Fibroblast of mammary gland (primary cell): ENCODE data around the gene CLPTM1.
"Not testable (repeated sequence)": the region's sequence is repeated elsewhere in the genome, so short reads cannot be mapped to it uniquely, and the experiment has no call there.

ENCODE experiments used
- DNase-seq: peaks from one replicate; pipeline ENCODE4 v3.0.0-alpha.2; 2010; ENCODE audit warnings: low read depth
- H3K4me3 ChIP-seq: 2 replicates; pipeline ENCODE4 v1.5.1; 2011; ENCODE audit warnings: low read depth, mild to moderate bottlenecking, low read length, moderate library complexity; ENCODE audit not compliant: control insufficient read depth
- TF ChIP-seq, protein P1 (sequence below): conservative IDR thresholded peaks from 2 replicates; pipeline ENCODE4 v1.5.1; 2011; ENCODE audit warnings: low read depth, low read length, inconsistent platforms; ENCODE audit not compliant: control insufficient read depth, insufficient read depth

Gene CLPTM1

GRCh38 chr19:44912854-44913253, 42.3 kb upstream of the CLPTM1 start:
- H3K4me3 ChIP-seq, result no peak overlapping the region
- TF ChIP-seq, protein P1, sequence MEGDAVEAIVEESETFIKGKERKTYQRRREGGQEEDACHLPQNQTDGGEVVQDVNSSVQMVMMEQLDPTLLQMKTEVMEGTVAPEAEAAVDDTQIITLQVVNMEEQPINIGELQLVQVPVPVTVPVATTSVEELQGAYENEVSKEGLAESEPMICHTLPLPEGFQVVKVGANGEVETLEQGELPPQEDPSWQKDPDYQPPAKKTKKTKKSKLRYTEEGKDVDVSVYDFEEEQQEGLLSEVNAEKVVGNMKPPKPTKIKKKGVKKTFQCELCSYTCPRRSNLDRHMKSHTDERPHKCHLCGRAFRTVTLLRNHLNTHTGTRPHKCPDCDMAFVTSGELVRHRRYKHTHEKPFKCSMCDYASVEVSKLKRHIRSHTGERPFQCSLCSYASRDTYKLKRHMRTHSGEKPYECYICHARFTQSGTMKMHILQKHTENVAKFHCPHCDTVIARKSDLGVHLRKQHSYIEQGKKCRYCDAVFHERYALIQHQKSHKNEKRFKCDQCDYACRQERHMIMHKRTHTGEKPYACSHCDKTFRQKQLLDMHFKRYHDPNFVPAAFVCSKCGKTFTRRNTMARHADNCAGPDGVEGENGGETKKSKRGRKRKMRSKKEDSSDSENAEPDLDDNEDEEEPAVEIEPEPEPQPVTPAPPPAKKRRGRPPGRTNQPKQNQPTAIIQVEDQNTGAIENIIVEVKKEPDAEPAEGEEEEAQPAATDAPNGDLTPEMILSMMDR, result no peak
- DNase-seq, result no peak

DNA sequence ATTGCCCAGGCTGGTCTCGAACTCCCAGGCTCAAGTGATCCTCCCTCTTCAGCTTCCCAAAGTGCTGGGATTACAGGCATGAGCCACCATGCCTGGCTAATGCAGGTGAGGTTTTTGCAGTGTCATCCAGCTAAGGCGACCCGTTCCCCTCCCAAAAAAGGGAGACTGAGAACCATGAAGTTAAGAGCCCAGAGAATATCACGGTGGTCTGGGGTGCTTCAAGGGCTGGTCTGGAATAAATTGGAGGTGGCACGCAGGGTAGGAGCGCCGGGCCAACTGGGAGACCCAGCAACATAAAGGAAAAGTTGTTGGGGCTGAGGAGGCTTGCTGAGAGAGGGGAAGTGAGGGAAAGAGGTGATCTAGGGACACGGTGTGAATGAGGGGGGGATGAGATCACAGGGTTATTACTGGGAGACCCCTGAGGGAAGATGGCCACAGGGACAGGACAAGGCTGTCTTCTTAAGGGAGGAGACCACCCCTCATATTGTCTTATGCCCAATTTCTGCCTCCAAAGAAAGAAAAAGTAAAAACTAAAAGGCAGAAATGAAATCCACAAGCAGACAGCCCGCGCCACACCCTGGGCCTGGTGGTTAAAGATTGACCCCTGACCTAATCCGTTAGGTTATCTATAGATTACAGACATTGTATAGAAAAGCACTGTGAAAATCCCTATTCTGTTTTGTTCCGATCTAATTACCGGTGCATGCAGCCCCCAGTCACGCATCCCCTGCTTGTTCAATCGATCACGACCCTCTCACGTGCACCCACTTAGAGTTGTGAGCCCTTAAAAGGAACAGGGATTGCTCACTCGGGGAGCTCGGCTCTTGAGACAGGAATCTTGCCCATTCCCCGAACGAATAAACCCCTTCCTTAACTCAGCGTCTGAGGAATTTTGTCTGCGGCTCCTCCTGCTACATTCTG, 41.4 kb upstream of the CLPTM1 start:
- not testable (repeated sequence) for DNase-seq
- peak overlapping the region; percentile 58 for H3K4me3 ChIP-seq

- DNase-seq, result peak; percentile 83
- peak within 1 kb of the TSS; percentile 58 for H3K4me3 ChIP-seq
Measured at GRCh38 chr19:44914433-44915206, 40.6 kb upstream of the CLPTM1 start, which contains the start of gene APOC1. APOC1 (plus strand) TSS chr19:44914608; CDS start chr19:44914892, 284 bp downstream.

DNA sequence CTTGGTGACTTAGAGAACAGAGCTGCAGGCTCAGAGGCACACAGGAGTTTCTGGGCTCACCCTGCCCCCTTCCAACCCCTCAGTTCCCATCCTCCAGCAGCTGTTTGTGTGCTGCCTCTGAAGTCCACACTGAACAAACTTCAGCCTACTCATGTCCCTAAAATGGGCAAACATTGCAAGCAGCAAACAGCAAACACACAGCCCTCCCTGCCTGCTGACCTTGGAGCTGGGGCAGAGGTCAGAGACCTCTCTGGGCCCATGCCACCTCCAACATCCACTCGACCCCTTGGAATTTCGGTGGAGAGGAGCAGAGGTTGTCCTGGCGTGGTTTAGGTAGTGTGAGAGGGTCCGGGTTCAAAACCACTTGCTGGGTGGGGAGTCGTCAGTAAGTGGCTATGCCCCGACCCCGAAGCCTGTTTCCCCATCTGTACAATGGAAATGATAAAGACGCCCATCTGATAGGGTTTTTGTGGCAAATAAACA, 30.9 kb upstream of the CLPTM1 start:
- TF ChIP-seq, protein P1, result no peak
- no peak for DNase-seq
- H3K4me3 ChIP-seq, result no peak overlapping the region

- DNase-seq, result peak; percentile 84
- TF ChIP-seq, protein P1, result no peak
Measured at GRCh38 chr19:44925114-44925891, 29.9 kb upstream of the CLPTM1 start.

GRCh38 chr19:44926245-44927077, 28.7 kb upstream of the CLPTM1 start:
- peak overlapping the region; percentile 22 for H3K4me3 ChIP-seq
- DNase-seq, result not testable (repeated sequence)

More at GRCh38 chr19:44925114-44925891, 29.9 kb upstream of the CLPTM1 start:
- no peak overlapping the region for H3K4me3 ChIP-seq

DNA sequence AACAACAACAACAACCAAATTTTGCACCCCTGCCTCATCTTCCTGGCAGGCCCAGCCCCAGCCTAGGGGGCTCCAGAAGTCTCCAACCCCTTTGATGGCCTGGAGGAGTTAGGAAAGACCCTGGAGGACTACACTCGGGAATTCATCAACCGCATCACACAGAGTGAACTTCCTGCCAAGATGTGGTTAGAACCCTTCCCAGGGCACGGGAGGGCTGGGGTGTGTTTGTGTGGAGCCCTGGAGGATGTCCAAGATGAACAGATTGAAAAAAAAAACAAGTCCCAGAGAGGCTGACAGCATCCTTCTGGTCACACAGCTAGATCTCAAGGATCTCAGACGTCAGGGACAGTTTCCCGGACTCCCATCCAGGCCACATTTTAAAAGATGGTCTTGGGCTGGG, 27.4 kb upstream of the CLPTM1 start:
- TF ChIP-seq, protein P1, result no peak
- peak; percentile 92 for DNase-seq
- H3K4me3 ChIP-seq, result no peak overlapping the region
